Measurements from ENCODE around the gene FHAD1.
"Not testable (repeated sequence)": the region's sequence is repeated elsewhere in the genome, so short reads cannot be mapped to it uniquely, and the experiment has no call there.

The FHAD1 gene

GRCh38 chr1:15364740-15365139 is 117.7 kb downstream of the FHAD1 start:
- POLR2A ChIA-PET = no interaction called here
- TF ChIP-seq CTCF (IDR thresholded peaks at IDR 0.05; ENCODE audit: control extremely low read depth, extremely low read depth, low read depth, missing control alignments) = no peak
- no peak for DNase-seq (ENCODE audit: extremely low spot score)
- CTCF ChIA-PET = no interaction called here

- CTCF ChIA-PET = no interaction called here
- no peak for TF ChIP-seq CTCF (IDR thresholded peaks at IDR 0.05; ENCODE audit: control extremely low read depth, extremely low read depth, low read depth, missing control alignments)
- POLR2A ChIA-PET = no interaction called here
- no peak for DNase-seq (ENCODE audit: extremely low spot score)
These were observed 121.9 kb downstream of the FHAD1 start for GRCh38 chr1:15368888-15369287.

- ChIA-PET POLR2A (no interaction called here), CTCF (no interaction called here)
- TF ChIP-seq CTCF (IDR thresholded peaks at IDR 0.05; ENCODE audit: control extremely low read depth, extremely low read depth, low read depth, missing control alignments) = no peak
- DNase-seq (ENCODE audit: extremely low spot score) = no peak
These were observed 123.2 kb downstream of the FHAD1 start for GRCh38 chr1:15370268-15370667.

- DNase-seq (ENCODE audit: extremely low spot score) = no peak
- no peak for TF ChIP-seq CTCF (IDR thresholded peaks at IDR 0.05; ENCODE audit: control extremely low read depth, extremely low read depth, low read depth, missing control alignments)
- POLR2A ChIA-PET = no interaction called here
- CTCF ChIA-PET = no interaction called here
These were observed 123.9 kb downstream of the FHAD1 start for GRCh38 chr1:15370781-15371520.

- DNase-seq (ENCODE audit: extremely low spot score) = no peak
- no peak for TF ChIP-seq CTCF (IDR thresholded peaks at IDR 0.05; ENCODE audit: control extremely low read depth, extremely low read depth, low read depth, missing control alignments)
- ChIA-PET CTCF (no interaction called here), POLR2A (no interaction called here)
These were observed 124.9 kb downstream of the FHAD1 start for GRCh38 chr1:15371610-15372545.

GRCh38 chr1:15378729-15379128 is 131.7 kb downstream of the FHAD1 start:
- DNase-seq (ENCODE audit: extremely low spot score) = no peak
- TF ChIP-seq CTCF (IDR thresholded peaks at IDR 0.05; ENCODE audit: control extremely low read depth, extremely low read depth, low read depth, missing control alignments) = no peak
- CTCF ChIA-PET = no interaction called here
- POLR2A ChIA-PET = no interaction called here

- DNase-seq (ENCODE audit: extremely low spot score); POLR2A ChIA-PET; CTCF ChIA-PET: not testable (repeated sequence)
These were observed 132.1 kb downstream of the FHAD1 start for GRCh38 chr1:15379151-15379550.

Data from GM10248 (cell line).